Measurements from ENCODE around the gene CDS2.

Gene CDS2

DNA sequence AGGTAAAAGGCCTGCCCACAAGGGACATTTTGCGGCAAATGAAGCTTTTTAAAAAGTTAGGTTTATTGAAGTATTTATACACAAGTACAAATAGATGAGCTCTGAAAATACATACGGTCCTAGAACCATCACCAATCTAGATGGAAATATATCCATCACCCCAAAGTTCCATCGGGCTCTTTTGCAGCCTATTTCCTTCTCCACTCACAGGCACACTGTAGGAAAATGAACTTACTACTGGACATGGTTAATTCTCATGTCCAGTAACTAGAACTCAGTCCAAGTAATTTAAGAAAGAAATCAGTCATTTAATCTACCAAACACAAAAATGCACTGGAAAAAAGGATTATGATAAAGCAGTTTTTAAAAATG lies 13.2 kb upstream of the CDS2 start:
- TF ChIP-seq MYC (IDR thresholded peaks at IDR 0.05; ENCODE audit: low read depth, low read length) (no peak), POLR2A (IDR thresholded peaks at IDR 0.05; ENCODE audit: extremely low read depth, insufficient read length) (no peak)
- TF ChIP-seq, protein P1, sequence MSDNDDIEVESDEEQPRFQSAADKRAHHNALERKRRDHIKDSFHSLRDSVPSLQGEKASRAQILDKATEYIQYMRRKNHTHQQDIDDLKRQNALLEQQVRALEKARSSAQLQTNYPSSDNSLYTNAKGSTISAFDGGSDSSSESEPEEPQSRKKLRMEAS (IDR thresholded peaks at IDR 0.05; ENCODE audit: low read depth, low read length), result no peak
- TF ChIP-seq, protein P2, sequence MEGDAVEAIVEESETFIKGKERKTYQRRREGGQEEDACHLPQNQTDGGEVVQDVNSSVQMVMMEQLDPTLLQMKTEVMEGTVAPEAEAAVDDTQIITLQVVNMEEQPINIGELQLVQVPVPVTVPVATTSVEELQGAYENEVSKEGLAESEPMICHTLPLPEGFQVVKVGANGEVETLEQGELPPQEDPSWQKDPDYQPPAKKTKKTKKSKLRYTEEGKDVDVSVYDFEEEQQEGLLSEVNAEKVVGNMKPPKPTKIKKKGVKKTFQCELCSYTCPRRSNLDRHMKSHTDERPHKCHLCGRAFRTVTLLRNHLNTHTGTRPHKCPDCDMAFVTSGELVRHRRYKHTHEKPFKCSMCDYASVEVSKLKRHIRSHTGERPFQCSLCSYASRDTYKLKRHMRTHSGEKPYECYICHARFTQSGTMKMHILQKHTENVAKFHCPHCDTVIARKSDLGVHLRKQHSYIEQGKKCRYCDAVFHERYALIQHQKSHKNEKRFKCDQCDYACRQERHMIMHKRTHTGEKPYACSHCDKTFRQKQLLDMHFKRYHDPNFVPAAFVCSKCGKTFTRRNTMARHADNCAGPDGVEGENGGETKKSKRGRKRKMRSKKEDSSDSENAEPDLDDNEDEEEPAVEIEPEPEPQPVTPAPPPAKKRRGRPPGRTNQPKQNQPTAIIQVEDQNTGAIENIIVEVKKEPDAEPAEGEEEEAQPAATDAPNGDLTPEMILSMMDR (IDR thresholded peaks at IDR 0.05; ENCODE audit: low read depth, low read length), result no peak
- DNase-seq (ENCODE audit: low read depth), result no peak
- H3K4me3 ChIP-seq (ENCODE audit: low read depth, low read length), result peak overlapping the region; percentile 98

DNA sequence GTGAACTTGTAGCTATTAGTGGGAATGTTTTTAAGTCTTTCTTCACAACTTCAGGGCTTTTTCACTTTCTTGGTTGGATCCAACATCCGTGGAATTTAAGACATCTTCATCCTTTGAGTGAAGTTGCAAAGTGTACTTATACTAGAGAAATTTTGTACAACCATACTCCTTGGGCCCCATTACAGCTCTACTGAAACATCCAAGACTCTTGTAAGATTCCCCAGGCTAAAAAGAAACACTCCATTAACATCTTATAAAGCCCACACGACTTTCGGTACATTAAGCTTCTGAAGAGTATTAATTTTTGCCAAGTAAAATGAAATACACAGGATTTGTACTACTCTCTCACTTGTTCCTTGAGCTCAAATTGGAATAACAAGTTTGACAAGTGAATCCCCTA lies 12.4 kb upstream of the CDS2 start:
- no peak for TF ChIP-seq POLR2A (IDR thresholded peaks at IDR 0.05; ENCODE audit: extremely low read depth, insufficient read length)
- TF ChIP-seq, protein P2 (IDR thresholded peaks at IDR 0.05; ENCODE audit: low read depth, low read length), result no peak
- TF ChIP-seq MYC (IDR thresholded peaks at IDR 0.05; ENCODE audit: low read depth, low read length), result no peak
- TF ChIP-seq, protein P1 (IDR thresholded peaks at IDR 0.05; ENCODE audit: low read depth, low read length), result no peak
- peak overlapping the region; percentile 17 for H3K4me3 ChIP-seq (ENCODE audit: low read depth, low read length)
- no peak for DNase-seq (ENCODE audit: low read depth)

DNA sequence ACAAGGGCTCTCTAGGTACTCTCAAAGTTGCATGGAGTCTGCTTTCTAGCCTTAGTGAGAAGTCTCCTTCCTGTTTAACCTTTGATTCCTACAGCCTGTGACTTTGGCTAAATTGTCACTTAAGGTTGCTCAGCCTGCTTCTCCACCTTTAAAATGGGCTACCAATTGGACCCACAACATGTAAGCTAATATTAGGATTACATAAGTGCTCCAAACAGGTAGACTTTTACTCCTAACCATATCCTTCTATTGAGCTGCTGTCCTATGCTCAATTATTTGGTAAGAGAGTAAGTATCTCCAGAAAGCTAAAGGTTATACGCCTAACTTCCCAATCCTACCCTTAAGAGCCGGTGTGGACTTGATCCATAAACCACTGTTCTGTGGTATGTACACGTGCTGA lies 9.9 kb upstream of the CDS2 start:
- TF ChIP-seq, protein P1 (IDR thresholded peaks at IDR 0.05; ENCODE audit: low read depth, low read length), result no peak
- TF ChIP-seq, protein P2 (IDR thresholded peaks at IDR 0.05; ENCODE audit: low read depth, low read length), result no peak
- no peak for TF ChIP-seq POLR2A (IDR thresholded peaks at IDR 0.05; ENCODE audit: extremely low read depth, insufficient read length)
- TF ChIP-seq MYC (IDR thresholded peaks at IDR 0.05; ENCODE audit: low read depth, low read length), result no peak
- peak overlapping the region; percentile 97 for H3K4me3 ChIP-seq (ENCODE audit: low read depth, low read length)
- DNase-seq (ENCODE audit: low read depth), result no peak

DNA sequence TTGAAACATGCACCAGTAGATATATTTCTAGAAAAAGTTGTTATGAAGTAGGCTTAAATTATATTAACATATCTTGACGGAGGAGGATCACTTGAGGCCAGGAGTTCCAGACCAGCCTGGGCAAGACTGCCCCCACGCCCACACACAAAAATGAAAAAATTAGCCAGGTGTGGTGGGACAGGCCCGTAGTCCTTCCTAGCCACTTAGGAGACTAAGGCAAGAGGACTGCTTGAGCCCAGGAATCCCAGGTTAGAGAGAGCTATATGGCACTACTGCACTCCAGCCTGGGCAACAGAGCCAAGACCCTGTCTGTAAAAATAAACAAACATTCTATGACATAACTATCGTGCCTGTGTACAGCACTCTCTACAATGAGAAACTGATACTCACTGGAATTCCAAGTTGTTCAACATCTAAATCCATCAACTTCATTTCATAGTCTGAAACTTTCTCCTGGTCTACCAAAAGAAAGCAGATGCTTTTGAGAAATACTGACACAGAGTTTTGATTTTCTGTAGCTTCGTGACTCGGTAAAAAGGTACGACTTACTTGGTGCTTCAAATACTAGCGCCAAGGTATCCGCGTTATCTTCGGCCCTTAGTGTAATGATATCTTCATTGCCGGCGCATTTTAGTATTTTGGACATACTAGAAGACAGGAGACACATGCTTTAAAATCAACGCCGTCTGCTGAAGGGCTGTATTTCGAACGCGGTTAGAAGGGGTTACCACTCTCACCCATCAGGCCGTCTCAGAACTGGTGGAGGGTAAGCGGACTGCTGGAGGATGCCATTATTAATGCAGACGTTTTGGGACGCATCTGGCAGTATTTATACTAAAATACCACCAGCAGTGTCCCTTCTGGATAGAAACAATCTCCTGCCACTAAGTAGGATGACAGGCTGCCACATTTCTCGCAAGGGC lies 8.3 kb upstream of the CDS2 start:
- no peak for TF ChIP-seq POLR2A (IDR thresholded peaks at IDR 0.05; ENCODE audit: extremely low read depth, insufficient read length)
- TF ChIP-seq, protein P1 (IDR thresholded peaks at IDR 0.05; ENCODE audit: low read depth, low read length), result no peak
- TF ChIP-seq MYC (IDR thresholded peaks at IDR 0.05; ENCODE audit: low read depth, low read length), result no peak
- TF ChIP-seq, protein P2 (IDR thresholded peaks at IDR 0.05; ENCODE audit: low read depth, low read length), result no peak
- peak; percentile 37 for DNase-seq (ENCODE audit: low read depth)
- peak overlapping the region; percentile 97 for H3K4me3 ChIP-seq (ENCODE audit: low read depth, low read length)

DNA sequence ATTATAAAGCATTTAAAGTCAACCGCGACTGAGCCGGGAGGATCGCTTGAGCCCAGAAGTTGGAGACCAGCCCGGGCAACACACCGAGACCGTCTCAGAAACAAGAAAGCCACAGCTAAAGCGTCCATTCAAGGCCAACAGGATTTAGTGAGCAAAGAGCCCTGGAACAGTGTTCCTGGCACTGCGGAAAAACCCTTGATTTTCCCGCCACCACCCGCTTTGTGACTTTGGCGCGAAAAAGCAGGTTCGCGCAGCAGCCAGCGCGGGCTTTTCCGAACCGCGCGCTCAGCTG lies 7.7 kb upstream of the CDS2 start:
- peak overlapping the region; percentile 97 for H3K4me3 ChIP-seq (ENCODE audit: low read depth, low read length)
- TF ChIP-seq MYC (IDR thresholded peaks at IDR 0.05; ENCODE audit: low read depth, low read length), result peak; percentile 82; the same call in 1 of the 2 replicates
- TF ChIP-seq, protein P1 (IDR thresholded peaks at IDR 0.05; ENCODE audit: low read depth, low read length), result no peak; the same call in 1 of the 2 replicates
- no peak for TF ChIP-seq POLR2A (IDR thresholded peaks at IDR 0.05; ENCODE audit: extremely low read depth, insufficient read length)
- DNase-seq (ENCODE audit: low read depth), result no peak

Data from NB4 (cell line).